ENCODE data around the gene USP17L25. TPM values are rescaled to one million over a fixed set of nuclear protein-coding genes. Genes with fewer than 3 reads are reported as not detected.
"Not testable (repeated sequence)": the region's sequence is repeated elsewhere in the genome, so short reads cannot be mapped to it uniquely, and the experiment has no call there.

USP17L25 gene, protein sequence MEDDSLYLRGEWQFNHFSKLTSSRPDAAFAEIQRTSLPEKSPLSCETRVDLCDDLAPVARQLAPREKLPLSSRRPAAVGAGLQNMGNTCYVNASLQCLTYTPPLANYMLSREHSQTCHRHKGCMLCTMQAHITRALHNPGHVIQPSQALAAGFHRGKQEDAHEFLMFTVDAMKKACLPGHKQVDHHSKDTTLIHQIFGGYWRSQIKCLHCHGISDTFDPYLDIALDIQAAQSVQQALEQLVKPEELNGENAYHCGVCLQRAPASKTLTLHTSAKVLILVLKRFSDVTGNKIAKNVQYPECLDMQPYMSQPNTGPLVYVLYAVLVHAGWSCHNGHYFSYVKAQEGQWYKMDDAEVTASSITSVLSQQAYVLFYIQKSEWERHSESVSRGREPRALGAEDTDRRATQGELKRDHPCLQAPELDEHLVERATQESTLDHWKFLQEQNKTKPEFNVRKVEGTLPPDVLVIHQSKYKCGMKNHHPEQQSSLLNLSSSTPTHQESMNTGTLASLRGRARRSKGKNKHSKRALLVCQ
- total RNA-seq, result not detected in 2 replicates

DNA sequence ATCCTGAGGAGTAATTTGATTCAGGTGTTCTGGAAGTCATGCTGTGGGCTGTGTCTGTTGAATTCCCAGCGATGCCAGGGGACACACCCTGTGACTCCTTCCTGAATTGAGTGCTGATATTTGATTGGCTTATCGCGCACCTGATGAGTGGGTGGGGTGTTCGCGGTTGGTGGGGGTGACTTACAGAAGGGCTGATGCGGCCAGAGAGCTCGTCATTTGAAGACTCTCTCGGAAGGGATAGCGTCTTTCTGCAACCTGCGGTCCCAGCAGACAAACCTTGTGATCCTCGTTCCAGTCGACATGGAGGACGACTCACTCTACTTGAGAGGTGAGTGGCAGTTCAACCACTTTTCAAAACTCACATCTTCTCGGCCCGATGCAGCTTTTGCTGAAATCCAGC is at the start of gene USP17L25:
Gene USP17L25 (plus strand): TSS at position 301 of the 400 bp plus-strand sequence. CDS start 0 bp downstream, at position 301.
- DNase-seq (ENCODE audit: low read depth in 2 of 2), result not testable (repeated sequence)

DNA sequence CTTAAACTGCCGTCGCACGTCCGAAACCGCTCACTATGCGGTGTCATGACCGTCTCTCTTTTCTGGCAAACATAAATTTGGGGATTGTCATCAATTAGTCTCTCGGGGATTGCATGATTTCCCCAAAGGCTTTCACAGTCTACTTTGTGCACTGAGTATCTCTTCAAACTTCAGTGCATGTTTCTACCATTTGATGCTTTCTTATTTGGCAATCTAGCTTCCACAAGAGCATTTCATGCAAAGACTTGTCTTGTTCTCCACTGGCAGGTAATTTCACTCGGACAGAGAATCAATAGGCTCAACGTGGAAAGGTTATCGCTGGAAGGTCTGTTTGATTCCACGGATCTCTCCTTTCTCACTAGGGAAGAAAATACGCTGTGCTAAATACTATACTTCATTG is 5.5 kb upstream of the USP17L25 start:
- DNase-seq (ENCODE audit: low read depth in 2 of 2), result not testable (repeated sequence)

DNA sequence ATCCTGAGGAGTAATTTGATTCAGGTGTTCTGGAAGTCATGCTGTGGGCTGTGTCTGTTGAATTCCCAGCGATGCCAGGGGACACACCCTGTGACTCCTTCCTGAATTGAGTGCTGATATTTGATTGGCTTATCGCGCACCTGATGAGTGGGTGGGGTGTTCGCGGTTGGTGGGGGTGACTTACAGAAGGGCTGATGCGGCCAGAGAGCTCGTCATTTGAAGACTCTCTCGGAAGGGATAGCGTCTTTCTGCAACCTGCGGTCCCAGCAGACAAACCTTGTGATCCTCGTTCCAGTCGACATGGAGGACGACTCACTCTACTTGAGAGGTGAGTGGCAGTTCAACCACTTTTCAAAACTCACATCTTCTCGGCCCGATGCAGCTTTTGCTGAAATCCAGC is 4.8 kb upstream of the USP17L25 start, which contains the start of gene USP17L24:
Gene USP17L24 (plus strand): TSS at position 301 of the 400 bp plus-strand sequence. CDS start 0 bp downstream, at position 301.
- not testable (repeated sequence) for DNase-seq (ENCODE audit: low read depth in 2 of 2)

DNA sequence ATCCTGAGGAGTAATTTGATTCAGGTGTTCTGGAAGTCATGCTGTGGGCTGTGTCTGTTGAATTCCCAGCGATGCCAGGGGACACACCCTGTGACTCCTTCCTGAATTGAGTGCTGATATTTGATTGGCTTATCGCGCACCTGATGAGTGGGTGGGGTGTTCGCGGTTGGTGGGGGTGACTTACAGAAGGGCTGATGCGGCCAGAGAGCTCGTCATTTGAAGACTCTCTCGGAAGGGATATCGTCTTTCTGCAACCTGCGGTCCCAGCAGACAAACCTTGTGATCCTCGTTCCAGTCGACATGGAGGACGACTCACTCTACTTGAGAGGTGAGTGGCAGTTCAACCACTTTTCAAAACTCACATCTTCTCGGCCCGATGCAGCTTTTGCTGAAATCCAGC is 4.6 kb downstream of the USP17L25 start, which contains the start of gene USP17L26:
Gene USP17L26 (plus strand): TSS at position 301 of the 400 bp plus-strand sequence. CDS start 0 bp downstream, at position 301.
- DNase-seq (ENCODE audit: low read depth in 2 of 2), result not testable (repeated sequence)

DNA sequence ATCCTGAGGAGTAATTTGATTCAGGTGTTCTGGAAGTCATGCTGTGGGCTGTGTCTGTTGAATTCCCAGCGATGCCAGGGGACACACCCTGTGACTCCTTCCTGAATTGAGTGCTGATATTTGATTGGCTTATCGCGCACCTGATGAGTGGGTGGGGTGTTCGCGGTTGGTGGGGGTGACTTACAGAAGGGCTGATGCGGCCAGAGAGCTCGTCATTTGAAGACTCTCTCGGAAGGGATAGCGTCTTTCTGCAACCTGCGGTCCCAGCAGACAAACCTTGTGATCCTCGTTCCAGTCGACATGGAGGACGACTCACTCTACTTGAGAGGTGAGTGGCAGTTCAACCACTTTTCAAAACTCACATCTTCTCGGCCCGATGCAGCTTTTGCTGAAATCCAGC is 9.4 kb downstream of the USP17L25 start, which contains the start of gene USP17L5:
Gene USP17L5 (plus strand): TSS at position 301 of the 400 bp plus-strand sequence. CDS start 0 bp downstream, at position 301.
- DNase-seq (ENCODE audit: low read depth in 2 of 2), result not testable (repeated sequence)

DNA sequence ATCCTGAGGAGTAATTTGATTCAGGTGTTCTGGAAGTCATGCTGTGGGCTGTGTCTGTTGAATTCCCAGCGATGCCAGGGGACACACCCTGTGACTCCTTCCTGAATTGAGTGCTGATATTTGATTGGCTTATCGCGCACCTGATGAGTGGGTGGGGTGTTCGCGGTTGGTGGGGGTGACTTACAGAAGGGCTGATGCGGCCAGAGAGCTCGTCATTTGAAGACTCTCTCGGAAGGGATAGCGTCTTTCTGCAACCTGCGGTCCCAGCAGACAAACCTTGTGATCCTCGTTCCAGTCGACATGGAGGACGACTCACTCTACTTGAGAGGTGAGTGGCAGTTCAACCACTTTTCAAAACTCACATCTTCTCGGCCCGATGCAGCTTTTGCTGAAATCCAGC is 14.1 kb downstream of the USP17L25 start, which contains the start of gene USP17L27:
Gene USP17L27 (plus strand): TSS at position 301 of the 400 bp plus-strand sequence. CDS start 0 bp downstream, at position 301.
- not testable (repeated sequence) for DNase-seq (ENCODE audit: low read depth in 2 of 2)

DNA sequence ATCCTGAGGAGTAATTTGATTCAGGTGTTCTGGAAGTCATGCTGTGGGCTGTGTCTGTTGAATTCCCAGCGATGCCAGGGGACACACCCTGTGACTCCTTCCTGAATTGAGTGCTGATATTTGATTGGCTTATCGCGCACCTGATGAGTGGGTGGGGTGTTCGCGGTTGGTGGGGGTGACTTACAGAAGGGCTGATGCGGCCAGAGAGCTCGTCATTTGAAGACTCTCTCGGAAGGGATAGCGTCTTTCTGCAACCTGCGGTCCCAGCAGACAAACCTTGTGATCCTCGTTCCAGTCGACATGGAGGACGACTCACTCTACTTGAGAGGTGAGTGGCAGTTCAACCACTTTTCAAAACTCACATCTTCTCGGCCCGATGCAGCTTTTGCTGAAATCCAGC is 18.9 kb downstream of the USP17L25 start, which contains the start of gene USP17L28:
Gene USP17L28 (plus strand): TSS at position 301 of the 400 bp plus-strand sequence. CDS start 0 bp downstream, at position 301.
- DNase-seq (ENCODE audit: low read depth in 2 of 2), result not testable (repeated sequence)

DNA sequence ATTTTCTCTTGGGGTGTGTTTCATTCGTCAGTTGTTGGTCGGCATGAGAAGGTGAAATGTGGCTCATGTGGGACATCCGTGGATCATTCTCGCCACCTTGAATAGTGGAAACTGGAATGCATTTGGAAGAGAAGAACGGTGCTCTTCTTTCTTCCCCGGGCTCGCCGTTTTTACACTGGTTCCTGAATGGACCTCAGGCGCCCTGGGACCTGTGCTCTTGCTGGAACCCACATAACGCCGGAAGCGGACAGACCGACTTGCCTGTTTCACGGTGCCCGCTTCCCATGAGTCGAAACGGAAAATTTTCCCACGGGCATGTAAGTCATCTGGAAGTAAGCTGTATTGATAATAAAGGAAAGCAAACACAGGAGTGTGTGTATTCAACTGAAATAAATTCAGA is 21.2 kb downstream of the USP17L25 start:
- DNase-seq (ENCODE audit: low read depth in 2 of 2), result not testable (repeated sequence)

DNA sequence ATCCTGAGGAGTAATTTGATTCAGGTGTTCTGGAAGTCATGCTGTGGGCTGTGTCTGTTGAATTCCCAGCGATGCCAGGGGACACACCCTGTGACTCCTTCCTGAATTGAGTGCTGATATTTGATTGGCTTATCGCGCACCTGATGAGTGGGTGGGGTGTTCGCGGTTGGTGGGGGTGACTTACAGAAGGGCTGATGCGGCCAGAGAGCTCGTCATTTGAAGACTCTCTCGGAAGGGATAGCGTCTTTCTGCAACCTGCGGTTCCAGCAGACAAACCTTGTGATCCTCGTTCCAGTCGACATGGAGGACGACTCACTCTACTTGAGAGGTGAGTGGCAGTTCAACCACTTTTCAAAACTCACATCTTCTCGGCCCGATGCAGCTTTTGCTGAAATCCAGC is 23.6 kb downstream of the USP17L25 start, which contains the start of gene USP17L29:
Gene USP17L29 (plus strand): TSS at position 301 of the 400 bp plus-strand sequence. CDS start 0 bp downstream, at position 301.
- DNase-seq (ENCODE audit: low read depth in 2 of 2), result not testable (repeated sequence)

DNA sequence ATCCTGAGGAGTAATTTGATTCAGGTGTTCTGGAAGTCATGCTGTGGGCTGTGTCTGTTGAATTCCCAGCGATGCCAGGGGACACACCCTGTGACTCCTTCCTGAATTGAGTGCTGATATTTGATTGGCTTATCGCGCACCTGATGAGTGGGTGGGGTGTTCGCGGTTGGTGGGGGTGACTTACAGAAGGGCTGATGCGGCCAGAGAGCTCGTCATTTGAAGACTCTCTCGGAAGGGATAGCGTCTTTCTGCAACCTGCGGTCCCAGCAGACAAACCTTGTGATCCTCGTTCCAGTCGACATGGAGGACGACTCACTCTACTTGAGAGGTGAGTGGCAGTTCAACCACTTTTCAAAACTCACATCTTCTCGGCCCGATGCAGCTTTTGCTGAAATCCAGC is 33.1 kb downstream of the USP17L25 start, which contains the start of gene USP17L30:
Gene USP17L30 (plus strand): TSS at position 301 of the 400 bp plus-strand sequence. CDS start 0 bp downstream, at position 301.
- DNase-seq (ENCODE audit: low read depth in 2 of 2), result not testable (repeated sequence)

DNA sequence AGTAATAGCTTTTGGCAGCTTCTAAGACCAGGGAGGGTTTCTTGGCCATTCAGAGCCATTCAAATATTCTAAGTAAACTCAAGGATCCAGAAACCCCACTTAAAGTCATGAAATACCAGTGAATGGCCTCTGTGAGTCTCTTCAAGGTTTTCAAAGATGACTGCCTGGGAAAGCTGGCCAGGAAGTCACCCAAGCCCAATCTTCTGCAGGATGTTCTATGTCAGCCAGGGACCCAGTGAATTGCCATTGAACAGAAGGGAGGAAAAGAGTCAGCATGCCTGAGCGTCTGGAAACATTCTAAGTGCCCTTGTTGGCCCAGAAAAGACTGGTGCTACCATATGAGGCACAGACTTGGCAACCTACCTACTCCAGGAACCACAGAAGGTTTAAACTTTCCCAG is 50.2 kb downstream of the USP17L25 start:
- DNase-seq (ENCODE audit: low read depth in 2 of 2), result not testable (repeated sequence)

Other genes with a start within 250 kb of the USP17L25 start
- gene FAM90A26, start 159.5 kb upstream of the USP17L25 start, total RNA-seq, result not detected in 2 replicates
- not detected in 2 replicates for gene USP17L10, start 119.3 kb upstream of the USP17L25 start, total RNA-seq
- gene USP17L11, start 114.5 kb upstream of the USP17L25 start, total RNA-seq, result not detected in 2 replicates
- gene USP17L12, start 109.8 kb upstream of the USP17L25 start, total RNA-seq, result not detected in 2 replicates
- not detected in 2 replicates for gene USP17L13, start 105.0 kb upstream of the USP17L25 start, total RNA-seq
- gene USP17L15, start 95.5 kb upstream of the USP17L25 start, total RNA-seq, result not detected in 2 replicates
- gene USP17L17, start 86.0 kb upstream of the USP17L25 start, total RNA-seq, result not detected in 2 replicates
- gene USP17L18, start 81.3 kb upstream of the USP17L25 start, total RNA-seq, result not detected in 2 replicates
- gene USP17L19, start 76.5 kb upstream of the USP17L25 start, total RNA-seq, result not detected in 2 replicates
- not detected in 2 replicates for gene USP17L20, start 71.8 kb upstream of the USP17L25 start, total RNA-seq
- gene USP17L21, start 67.0 kb upstream of the USP17L25 start, total RNA-seq, result not detected in 2 replicates
- gene USP17L22, start 62.3 kb upstream of the USP17L25 start, total RNA-seq, result not detected in 2 replicates
- not detected in 2 replicates for gene USP17L24, start 4.7 kb upstream of the USP17L25 start, total RNA-seq
- gene USP17L26, start 4.7 kb downstream of the USP17L25 start, total RNA-seq, result not detected in 2 replicates
- gene USP17L5, start 9.5 kb downstream of the USP17L25 start, total RNA-seq, result not detected in 2 replicates
- not detected in 2 replicates for gene USP17L27, start 14.2 kb downstream of the USP17L25 start, total RNA-seq
- not detected in 2 replicates for gene USP17L28, start 19.0 kb downstream of the USP17L25 start, total RNA-seq
- gene USP17L29, start 23.7 kb downstream of the USP17L25 start, total RNA-seq, result not detected in 2 replicates
- gene USP17L30, start 33.2 kb downstream of the USP17L25 start, total RNA-seq, result not detected in 2 replicates
- gene DEFB131A, start 114.5 kb downstream of the USP17L25 start, total RNA-seq, result not detected in 2 replicates

Data from lung microvascular endothelial cell (primary cell).